ENCODE measurements around the gene LANCL1.

- no peak for TF ChIP-seq POLR2A (IDR thresholded peaks at IDR 0.05)
- TF ChIP-seq, protein P1, sequence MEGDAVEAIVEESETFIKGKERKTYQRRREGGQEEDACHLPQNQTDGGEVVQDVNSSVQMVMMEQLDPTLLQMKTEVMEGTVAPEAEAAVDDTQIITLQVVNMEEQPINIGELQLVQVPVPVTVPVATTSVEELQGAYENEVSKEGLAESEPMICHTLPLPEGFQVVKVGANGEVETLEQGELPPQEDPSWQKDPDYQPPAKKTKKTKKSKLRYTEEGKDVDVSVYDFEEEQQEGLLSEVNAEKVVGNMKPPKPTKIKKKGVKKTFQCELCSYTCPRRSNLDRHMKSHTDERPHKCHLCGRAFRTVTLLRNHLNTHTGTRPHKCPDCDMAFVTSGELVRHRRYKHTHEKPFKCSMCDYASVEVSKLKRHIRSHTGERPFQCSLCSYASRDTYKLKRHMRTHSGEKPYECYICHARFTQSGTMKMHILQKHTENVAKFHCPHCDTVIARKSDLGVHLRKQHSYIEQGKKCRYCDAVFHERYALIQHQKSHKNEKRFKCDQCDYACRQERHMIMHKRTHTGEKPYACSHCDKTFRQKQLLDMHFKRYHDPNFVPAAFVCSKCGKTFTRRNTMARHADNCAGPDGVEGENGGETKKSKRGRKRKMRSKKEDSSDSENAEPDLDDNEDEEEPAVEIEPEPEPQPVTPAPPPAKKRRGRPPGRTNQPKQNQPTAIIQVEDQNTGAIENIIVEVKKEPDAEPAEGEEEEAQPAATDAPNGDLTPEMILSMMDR (IDR thresholded peaks at IDR 0.05) = no peak
Measured at GRCh38 chr2:210480764-210481163, 4.2 kb upstream of the LANCL1 start.

Measured in lower leg skin (tissue), 3 donors.